Hindlimb muscle (tissue), 1 donor: ENCODE results near the gene ZNF580. TPM values are rescaled to one million over a fixed set of nuclear protein-coding genes. Genes with fewer than 3 reads are reported as not detected.

Experiments used
- DNase-seq: peaks from one replicate; pipeline ENCODE4 v3.0.0-alpha.2; 2013
- polyA plus RNA-seq: library from polyadenylated mRNA; unstranded; fragments of 120-200 nt; gene quantifications from one replicate; pipeline ENCODE4 v1.2.1, GENCODE V29; 2013; ENCODE audit not compliant: insufficient read length

Gene ZNF580, protein sequence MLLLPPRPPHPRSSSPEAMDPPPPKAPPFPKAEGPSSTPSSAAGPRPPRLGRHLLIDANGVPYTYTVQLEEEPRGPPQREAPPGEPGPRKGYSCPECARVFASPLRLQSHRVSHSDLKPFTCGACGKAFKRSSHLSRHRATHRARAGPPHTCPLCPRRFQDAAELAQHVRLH
- 26.0 TPM for polyA plus RNA-seq

DNA sequence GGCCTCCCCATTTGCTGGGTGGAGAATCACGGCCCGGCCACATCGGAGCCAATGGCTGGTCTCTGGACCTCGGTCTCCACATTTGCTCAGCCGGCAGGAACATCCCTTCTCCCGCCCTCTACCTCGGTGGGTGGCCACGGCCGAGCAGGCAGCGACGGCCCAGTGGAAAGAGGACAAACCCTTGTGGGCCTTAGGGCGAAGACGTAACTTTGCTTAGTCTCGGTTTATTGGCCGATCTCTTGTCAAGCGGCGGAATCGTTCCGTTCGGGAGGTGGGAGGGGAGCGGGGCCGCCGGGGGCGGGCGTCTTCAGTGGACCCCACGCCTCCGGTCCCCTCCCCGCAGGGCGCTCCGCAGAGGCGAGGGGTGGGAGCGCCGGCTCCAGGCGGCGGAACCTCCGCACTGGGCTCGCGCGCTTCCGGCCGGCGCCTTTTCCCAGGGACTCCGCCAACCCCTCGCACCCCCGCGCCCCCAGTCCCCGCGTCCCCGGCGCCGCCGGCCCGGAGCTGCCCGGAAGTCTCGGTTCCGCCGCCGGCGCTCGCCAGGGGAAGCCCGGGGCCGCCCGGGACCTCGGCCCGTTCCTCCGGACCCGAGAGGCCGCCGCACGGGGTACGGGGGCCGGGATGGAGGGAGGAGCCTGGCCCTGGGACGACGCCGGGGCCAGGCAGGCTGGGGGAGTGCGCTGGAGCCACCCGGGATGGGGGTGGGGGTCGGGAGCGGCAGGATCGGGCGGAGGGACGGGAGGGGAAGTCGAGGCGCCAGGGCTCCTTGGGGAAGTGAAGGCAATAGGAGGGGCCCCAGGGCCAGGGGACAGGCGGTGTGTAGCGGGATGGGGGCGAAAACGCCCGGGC, at the start of gene ZNF580:
Gene ZNF580, plus strand, starts transcription at position 426 of the 849 bp plus-strand sequence. CDS start 1,507 bp downstream, outside the sequence.
- peak; percentile 84 for DNase-seq

DNA sequence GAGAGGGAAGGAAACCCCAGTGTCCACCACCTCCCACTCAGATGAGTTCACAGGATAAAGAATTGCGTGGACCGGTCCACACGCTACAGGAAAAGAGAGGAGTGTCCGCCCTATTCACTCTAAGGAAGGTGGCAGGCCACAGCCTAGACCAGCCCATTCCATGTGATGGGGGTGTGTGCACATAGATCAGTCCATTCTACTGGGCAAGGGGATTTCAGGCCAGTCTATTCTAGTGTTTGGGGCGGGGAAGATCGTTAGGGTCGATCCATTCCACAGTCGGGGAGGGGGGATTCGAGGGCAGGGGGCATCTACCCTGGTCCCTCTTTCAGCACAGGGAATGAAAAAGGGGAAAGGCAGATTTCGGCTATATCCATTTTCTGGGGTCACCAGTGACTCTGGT, 49.2 kb upstream of the ZNF580 start:
- no peak for DNase-seq

DNA sequence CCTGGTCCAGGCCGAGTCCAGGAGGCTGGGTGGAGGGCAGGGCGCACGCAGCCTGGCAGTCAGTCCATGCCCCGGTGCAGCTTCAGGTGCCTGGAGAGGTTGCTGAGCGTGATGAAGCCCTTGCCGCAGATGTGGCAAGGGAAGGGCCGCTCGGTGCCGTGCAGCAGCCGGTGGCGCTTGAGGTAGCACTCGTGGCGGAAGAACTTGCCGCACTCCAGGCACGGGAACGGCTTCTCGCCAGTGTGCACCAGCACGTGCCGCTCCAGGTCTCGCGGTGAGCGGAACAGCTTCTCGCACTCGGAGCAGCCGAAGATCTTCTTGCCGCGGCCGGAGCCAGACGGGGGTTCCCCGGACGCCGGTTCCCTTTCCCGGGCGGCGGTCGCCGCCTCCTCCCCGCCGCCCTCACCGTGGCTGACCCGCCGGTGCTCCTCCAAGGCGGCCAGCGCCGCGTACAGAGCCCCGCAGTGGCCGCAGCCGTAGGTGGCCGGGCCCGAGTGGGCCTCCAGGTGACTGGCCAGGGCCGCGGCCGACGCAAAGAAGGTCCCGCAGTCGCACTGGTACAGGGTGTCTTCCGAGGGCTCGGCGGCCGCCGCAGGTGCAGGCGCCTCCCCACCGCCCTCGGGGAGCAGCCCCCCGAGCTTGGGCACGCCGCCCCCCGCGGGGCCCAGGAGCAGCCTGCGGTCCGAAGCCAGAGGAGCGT, 48.3 kb upstream of the ZNF580 start:
- no peak for DNase-seq

DNA sequence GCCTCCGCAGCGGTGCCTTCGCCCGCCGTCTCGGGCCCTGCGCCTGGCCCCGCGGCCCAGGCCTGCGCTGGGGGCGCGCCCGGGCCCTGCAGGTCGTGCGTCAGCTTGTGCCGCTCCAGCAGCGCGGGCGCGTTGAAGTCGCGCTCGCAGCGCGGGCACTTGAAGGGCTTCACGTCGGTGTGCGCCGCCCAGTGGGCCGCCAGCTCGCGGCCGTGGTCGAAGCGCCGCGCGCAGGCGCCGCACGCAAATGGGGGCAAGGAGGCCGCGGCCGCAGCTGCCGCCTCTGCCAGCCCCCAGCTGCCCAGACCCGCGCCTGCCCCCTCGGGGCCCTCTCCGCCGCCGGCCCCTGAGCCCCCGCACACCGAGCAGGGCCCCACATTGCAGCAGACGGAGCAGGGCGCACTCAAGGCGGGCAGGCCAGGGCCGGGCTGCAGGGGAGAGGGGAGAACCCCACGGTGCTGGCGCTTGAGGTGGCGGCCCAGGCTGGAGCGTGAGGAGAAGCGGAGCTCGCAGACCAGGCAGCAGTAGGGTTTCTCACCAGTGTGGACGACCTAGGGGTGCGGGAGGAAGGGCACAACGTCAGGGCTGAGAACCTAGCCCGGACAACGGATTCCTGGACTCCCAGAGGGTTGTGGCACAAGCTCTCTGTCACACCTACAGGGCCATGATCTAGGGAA, 47.6 kb upstream of the ZNF580 start:
- no peak for DNase-seq

DNA sequence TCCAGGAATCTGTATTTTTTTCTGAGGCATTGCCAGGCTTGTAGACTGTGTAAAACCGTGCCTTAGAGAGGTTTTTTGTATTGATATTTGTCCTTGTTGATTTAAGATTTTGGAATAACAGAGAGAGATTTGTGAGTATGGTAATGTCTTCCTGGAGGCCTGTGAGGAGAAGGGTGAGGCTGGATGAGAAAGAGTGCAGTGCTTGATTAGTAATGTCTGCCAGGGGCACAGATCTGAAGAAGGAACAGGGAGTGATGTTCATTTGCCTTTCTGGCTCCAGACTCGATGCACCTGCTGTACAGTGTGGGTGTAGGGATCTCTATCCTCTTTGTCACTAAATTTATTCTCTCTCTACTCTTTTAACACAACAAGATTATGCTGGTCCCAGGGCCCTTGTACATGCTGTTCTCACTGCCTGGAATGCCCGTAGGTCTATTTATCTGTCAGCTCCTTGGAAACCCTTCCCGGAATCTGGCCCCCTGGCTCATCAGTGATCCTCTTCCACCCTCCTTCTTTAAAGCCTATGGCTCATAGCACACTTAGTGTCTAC, 45.7 kb upstream of the ZNF580 start:
- DNase-seq, result no peak

DNA sequence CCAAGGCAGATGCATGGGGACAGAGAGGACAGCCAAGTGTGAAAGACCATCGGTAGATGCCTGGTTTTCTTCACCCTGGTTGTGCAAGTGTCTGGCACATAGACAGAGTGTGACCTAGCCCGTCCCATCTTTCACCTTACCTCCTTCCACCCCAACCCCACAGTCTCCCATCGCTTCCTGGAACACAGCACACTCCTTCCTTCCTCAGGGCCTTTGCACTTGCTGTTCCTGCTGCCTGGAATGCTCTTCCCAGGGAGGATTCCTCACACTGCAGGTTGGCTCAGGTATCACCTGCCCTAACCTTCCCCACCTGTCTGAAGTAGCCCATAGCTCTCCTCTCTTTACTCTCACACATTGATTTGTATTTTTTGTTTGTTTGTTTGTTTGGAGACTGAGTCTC, 44.5 kb upstream of the ZNF580 start:
- DNase-seq, result no peak

DNA sequence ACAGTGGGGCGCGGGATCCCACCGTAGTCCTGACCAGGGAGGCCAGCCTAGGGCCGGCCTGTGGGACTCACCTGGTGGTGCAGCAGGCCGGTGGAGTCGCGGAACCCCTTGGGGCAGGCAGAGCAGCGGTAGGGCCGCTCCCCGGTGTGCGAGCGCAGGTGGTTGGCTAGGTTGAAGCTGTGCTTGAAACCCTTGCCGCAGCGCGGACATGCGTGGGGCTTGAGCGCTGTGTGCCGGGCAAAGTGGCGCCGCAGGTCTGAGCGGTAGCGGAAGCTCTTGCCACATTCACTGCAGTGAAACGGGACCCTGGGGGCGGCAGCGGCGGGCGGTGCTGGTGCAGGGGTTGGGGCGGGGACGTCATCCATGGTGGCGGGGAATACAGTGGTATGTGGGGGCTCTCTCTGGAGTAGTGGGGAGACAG, 43.3 kb upstream of the ZNF580 start:
- no peak for DNase-seq

DNA sequence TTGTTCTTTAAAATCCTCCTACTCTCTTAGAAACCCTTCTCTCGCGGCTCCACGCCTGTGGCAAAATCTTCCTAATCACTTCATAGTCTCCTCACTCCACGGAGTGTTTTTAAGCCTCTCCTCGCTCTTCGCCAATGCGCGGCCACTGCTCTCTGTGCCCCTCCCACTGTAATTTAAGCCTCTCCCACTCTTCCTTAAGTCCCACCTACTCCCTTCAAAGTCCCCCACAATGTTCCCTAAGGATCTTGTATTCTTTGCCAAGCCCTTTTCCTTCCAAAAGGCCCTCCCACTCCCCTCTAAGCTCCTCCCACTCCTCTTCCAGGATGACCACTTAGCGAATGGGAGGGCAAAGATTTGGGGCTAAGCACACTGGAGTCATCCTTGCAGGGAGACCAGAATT, 42.8 kb upstream of the ZNF580 start:
- DNase-seq, result no peak

DNA sequence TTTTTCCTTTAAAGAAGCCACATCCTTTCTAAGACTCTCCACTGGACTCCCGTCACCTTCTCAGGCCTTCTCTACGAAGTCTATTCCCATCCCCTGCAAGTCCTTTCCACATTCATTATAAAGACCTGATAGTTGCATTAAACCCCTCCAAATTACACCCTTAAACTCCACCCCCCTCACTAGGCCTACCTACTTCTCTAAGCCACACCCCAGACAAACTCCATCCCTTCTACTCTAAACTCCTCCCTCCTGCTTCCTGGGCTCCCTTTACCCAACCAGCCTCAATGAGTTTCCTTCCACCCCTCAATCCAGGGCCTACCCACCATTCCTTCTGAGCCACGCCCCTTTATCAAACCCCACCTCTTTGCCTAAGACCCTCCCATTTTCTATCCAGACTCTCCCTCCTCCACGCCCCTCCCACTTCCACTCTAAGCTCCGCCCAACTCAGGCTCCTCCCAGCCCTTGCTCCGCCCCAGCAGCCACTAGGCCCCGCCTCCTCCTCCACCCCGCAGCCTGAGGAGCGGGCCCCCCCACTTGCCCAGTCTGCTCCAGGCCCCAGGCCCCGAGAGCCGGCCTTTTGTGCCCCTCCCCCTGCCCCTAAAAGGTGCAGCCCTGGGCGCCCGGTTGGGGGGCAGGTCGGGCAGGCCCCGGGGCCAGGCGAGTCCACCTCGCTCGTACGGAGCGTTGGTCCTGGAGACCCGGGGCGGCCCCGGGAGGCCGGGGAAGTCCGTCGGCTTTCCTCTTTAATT, 41.9 kb upstream of the ZNF580 start:
- peak; percentile 87 for DNase-seq

DNA sequence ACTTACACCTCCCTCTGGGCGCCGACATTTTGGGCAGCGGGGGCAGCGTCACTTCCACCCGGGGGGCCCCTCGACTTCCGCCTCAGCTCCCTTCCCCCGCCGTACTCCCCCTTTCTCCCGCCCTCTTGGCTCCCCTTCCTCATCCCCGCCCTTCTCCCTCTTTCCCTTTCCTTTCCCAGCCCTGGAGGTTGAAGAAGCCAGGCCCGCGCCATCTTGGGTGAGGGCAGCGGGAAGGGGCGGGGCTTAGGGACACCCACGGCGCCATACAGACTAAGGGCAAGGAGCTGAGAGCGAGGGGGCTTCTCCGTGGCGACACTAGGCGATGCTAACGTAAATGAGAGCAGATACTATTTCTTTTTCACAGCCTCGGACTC, 41.3 kb upstream of the ZNF580 start, which contains the start of gene FIZ1:
Gene FIZ1, minus strand, starts transcription at position 50 of the 374 bp plus-strand sequence. CDS start 1,652 bp downstream, outside the sequence.
- peak; percentile 99 for DNase-seq

DNA sequence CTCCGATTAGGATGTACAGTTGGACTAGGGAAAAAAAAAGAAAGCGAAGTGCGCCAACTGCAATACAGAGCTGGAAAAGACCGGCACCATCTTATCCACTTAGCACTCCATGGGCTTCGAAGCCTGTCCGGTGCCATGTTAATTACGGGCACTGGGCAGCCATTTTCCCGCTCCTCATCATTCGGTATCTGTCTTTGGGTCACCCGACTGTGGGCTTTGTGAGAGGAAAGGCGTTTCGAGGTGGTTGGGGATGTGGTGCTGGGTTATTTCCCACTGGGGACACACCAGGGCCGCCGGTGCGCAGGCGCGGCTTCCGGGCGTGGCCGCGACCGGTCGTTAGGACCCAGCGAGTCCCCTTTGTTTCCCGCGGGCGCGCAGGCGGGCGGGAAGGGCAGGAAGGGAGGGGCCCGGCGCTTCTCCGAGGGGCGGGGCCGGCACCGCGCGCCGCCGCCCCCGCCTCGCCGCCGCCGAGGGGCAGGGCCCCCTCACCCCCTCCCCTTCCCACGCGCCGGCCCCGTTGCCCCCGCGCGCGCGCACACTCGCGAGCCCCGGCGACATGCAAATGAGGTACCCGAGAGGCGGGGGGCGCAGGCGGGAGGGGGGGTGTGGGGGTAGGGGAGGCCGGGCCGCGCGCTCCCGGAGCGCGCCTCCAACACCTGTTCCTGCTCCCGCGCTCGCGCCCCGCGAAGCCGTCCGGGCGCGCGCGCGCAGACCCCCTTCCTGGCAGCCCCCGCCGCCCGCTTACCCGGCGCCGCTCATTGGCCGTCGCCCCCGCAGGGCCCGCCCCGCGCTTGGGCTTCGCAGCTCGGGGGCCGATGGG, 40.8 kb upstream of the ZNF580 start, which contains the start of gene ZNF524:
Gene ZNF524, plus strand, starts transcription at position 447 of the 820 bp plus-strand sequence. CDS start 1,825 bp downstream, outside the sequence.
- peak; percentile 95 for DNase-seq

DNA sequence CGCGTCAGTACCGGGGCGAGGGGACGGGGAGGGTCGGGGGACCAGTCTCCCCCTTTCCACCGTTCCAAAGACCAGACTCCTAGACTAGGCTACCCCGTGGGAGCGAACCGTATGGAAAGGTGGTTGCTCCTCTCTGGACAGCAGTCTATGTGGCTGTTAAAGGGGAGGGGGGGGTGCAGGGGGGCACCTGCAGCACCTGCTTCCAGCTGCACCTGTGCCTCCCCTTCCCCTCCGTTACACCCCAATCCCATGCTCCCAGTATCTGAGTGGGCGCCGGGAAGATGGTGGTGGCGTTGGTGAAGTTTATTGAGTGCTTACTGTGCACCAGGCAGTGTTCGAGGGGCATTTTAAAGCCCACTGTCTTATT, 40.2 kb upstream of the ZNF580 start:
- DNase-seq, result no peak

DNA sequence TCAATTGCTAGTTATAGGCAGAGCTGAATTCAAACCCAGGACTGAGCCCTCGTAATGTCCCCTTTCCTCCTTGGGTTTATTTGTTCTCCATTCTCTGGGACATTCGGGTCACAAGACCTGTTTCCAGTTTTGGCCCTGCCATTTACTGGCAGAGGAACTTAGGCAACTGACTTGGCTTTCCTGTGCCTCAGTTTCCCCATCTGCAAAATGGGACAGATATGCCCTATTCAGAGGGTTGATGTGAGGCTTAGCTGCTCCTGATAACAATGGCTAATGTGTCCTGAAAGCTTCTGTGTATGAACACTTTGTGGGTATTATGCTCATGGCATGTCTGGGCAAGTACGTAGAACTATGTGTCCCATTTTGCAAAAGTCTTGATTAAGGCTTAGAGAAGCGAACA, 39.7 kb upstream of the ZNF580 start:
- no peak for DNase-seq

DNA sequence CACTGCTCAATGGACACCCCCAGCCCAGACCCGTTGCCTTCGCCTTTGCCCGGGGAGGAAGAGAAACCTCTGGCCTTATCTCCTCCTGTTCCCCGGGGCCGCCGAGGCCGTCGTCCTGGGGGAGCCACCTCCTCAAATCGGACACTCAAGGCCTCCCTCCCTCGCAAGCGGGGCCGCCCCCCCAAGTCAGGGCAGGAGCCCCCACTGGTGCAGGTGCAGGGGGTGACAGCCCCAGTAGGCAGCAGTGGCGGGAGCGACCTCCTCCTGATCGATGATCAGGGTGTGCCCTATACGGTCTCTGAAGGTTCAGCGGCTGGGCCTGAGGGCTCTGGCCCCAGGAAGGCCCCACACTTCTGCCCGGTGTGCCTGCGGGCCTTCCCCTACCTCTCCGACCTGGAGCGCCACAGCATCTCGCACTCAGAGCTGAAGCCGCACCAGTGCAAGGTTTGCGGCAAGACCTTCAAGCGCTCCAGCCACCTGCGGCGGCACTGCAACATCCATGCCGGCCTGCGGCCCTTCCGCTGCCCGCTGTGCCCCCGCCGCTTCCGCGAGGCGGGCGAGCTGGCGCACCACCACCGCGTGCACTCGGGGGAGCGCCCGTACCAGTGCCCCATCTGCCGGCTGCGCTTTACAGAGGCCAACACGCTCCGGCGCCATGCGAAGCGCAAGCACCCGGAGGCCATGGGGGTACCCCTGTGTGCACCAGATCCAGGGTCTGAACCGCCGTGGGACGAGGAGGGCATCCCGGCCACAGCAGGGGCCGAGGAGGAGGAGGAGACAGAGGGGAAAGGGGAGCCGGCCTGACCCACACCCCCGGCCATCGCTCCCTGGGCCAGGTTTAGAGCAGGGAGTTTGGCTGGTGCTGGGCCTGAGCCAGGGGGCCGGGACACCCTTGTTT, 38.4 kb upstream of the ZNF580 start:
- no peak for DNase-seq

DNA sequence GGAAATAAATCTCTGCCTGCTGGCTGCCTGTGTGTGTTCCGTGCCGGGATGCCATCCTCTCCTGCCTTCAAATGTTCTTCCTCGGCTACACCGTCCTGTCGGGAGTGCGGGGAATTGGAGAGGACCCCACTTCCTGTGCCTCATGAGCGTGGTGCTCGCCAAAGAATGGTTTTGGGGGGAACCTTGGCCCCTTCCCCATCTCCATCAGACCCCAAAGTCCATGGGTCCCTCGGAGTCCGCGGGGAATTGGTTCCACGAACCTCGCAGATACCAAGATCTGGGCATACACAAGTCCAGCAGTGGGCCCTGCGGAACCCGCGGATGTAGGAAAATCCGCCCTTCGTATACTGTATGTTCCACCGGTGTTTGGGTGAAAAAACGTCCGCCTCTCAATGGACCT, 37.7 kb upstream of the ZNF580 start:
- DNase-seq, result no peak

DNA sequence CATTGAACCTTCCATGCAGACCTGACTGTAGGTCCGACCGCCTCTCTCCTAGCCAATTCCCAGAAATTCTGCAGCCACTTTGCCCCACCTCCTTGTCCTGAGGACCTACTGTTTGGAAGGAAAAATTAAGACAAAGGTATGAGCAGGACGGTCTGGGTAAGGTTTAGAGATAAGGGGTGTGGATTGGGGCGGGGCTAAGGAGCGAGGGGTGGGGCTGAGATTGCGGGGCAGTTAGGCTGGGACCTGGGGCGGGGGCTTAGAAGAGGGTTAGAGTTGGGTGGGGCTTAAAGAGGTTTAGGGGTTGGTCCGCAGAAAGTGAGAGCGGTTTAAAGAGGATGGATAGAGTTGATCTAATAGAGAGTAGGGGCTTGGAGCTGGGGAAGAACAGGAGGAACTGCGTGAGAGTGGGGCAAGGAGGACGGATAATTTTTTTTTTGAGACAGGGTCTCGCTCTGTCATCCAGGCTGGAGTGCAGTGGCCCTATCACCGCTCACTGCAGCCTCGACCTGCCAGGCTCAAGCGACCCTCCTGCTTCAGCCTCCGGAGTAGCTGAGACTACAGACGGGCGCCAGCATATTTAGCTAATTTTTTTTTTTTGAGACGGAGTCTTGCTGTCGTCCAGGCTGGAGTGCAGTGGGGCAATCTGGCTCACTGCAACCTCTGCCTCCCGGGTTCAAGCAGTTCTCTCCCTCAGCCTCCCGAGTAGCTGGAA, 37.1 kb upstream of the ZNF580 start:
- DNase-seq, result no peak

DNA sequence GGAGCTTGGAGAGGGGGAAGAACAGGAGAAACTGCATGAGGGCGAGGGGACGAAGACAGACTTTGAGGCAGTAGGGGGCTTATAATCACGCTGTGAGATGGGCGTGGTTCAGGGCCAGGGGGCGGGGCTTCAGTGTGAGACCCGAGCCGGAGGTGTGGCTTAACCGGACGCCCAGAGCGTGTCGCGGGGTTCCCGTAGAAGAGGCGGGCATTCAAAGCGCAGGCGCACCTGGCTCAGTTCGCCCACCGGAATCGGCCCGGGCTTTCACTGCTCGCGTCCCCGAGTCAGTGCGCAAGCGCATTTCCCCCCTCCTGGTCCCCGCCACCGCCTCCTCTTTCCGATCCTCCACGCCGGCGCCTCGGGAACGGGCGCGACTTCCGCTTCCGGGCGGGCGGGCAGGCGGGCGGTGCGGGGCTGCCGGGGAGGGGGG, 35.6 kb upstream of the ZNF580 start:
- peak; percentile 98 for DNase-seq

DNA sequence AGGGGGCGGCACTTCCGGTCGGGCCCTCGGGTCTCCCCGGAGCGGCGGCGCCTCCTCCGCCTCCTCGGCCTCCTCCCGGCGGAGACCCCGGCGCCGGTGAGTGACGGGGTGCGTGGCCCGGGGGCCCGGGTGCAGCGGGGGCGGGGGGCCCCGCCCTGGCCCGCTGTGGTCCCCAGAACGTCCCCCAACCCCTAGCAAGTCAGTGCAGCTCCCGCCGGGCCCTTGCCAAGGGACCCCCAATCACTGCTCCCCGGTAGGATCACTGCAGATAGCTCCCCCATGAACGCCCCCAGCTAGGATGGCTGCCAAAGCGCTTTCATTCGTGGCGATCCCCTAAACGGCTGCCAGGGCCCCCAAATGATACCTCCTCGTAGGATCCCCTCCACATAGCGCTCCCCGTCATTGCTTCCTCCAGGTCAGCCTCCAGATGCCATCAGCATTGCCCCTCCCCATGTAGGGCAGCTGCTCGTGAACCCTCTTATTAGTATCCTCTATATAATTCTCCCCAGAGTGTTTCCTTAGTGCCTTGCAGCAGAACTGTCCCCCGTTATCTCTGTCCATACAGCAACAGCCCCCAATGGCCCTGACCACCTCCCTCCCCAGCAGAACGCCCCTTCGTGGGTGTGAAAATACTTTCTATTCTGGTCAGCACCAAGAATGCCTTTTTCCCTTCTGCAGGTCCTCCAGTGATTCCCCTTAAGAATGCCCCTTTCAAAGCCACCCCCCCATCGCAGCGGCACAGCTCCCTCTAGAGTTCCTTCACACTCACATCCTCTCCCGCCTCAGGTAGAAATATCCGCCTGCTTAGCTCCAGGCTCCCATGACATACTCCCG, 34.9 kb upstream of the ZNF580 start, which contains the start of gene ZNF865:
Gene ZNF865, plus strand, starts transcription at position 11 of the 834 bp plus-strand sequence. CDS start 7,972 bp downstream, outside the sequence.
- DNase-seq, result peak; percentile 81
